Kidney tubule cell (primary cell): ENCODE measurements around the gene PCNX1.
"Not testable (repeated sequence)": the region's sequence is repeated elsewhere in the genome, so short reads cannot be mapped to it uniquely, and the experiment has no call there.

Experiments
- DNase-seq: peaks from one replicate; pipeline ENCODE4 v3.0.0-alpha.2; 2018; ENCODE audit warnings: low spot score

The PCNX1 gene

DNA sequence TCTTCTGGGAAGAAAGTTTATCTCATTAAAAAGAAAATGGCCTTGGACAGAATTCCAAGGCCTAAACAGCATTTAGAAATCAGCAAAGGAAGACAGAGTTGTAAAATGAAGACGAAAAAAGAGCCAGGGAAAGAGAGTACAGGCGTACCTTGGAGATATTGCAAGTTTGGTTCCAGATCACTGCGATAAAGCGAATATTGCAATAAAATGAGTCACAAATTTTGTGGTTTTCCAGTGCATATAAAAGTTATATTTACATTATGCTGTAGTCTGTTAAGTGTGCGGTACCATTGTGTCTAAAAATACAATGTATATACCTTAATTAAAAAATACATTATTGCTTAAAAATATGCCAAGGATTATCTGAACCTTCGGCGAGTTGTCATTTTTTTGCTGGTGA is 9.0 kb downstream of the PCNX1 start:
- no peak for DNase-seq

DNA sequence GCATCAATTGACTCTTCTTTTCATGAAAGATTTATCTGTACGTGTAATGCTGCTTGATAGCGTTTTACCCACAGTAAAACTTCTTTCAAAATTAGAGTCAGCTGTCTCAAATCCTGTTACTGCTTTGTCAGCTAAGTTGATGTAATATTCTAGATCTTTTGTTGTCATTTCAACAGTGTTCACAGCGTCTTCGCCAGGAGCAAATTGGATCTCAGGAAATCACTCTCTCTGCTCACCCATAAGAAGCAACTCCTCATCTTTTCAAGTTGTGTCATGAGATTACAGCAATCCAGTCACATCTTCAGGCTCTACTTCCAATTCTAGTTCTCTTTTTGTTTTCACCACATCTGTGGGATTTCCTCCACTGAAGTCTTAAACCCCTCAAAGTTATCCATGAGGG is 9.5 kb downstream of the PCNX1 start:
- DNase-seq, result no peak

DNA sequence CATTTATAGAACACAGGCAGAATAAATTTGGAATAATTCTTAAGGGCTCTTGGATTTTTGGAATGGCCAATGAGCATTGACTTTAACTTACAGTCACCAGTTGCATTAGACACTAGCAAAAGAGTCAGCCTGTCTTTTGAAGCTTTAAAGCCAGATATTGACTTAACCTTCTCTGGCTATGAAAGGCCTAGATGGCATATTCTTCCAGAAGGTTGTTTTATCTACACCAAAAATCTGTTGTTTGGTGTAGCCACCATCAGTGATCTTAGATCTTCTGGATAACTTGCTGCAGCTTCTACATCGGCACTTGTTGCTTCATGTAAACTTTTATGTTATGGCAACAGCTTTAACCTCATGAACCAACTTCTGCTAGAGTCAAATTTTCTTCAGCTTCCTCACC is 10.4 kb downstream of the PCNX1 start:
- DNase-seq, result no peak

DNA sequence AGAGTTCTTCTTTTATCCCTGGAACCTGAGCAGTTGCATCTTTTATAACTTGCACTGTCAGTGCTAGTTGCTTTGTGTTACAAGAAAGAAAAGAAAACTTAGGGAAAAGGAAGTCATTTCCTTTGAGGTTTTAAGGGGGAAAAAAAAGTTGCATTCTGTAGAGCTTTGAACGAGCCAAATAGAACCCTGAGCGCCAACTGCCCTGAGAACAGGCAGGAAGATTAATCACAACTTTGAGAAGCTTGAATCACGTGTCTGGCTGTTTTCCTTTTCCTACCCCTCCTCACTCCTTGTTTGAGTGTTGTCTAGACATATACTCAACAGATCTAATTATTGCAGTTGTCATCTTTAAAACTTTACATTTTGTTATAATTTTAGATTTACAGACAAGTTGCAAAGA is 12.5 kb downstream of the PCNX1 start:
- DNase-seq, result peak; percentile 38

DNA sequence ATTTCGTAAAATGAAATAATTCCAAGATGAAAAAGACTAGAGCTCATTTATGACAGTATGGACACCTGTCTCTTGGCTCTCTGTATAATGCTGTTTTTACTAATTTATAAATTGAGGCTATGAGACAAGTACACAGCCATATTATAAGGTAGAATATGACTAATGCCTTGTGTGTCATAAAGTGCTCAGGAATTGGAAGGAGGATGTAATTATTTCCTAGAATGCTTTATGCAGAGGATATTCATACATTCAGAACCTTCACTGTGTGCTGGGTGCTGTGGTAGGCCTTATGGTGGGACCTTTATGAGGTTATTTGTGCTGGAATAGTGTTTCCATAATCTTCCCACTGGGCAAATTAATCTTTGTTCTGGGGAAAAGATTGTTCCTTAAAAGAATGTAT is 13.3 kb downstream of the PCNX1 start:
- peak; percentile 37 for DNase-seq

DNA sequence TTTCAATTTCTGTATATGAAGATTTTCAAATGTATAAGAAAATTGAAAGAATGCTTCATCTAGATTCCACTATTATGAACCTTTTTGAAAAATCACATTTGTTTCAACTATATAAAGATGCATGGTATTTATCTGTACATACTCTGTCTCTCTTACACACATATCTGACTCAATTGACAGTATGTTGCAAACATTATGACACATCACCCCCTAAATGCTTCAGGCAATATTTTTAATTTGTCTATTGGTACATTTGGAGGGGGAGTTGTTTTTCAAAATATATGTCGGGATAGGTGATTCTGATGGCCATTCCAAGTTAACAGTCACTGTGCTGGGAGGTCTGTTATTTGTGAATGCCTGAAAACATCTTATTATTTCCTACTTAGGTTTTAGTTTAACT is 14.4 kb downstream of the PCNX1 start:
- DNase-seq, result no peak

DNA sequence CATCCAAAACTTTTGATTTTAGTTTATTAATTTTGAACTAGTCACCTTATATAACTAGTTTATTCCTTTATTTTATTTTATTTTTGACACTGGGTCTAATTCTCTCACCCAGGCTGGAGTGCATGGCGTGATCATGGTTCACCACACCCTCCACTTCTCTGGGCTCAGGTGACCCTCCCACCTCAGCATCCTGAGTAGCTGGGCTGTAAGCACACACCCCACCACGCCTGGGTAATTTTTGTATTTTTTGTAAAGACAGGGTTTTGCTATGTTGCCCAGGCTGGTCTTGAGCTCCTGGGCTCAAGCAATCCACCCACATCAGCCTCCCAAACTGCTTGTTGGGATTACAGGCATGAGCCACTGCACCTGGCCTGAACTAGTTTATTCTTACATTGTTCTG is 17.3 kb downstream of the PCNX1 start:
- no peak for DNase-seq

DNA sequence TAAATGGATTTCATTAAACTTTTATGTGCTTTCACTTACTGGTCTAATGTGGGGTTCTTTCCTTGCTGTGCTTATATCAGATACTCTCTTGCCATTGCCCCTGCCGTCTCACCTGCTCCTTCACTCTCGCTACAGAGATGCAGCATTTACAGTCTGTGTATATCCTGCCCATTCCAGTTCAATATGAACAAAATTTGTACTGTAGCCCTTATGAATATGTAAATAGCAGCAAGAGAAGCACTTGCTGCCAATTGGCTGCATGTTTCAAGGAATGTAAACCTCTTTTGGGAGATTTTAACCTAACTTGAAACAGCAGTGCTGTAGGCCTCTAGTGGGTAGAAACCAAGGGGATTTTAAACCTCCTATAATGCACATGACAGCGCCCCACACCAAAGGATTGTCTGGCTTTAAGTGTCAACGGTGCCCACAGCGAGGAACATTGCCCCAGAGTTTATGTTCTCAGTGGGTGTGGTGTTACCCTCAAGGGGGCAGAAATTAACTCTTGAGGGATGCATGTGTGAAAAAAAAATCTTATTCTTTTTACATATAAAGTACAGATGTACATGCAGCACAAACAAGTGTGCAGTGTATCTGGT is 19.1 kb downstream of the PCNX1 start:
- no peak for DNase-seq

DNA sequence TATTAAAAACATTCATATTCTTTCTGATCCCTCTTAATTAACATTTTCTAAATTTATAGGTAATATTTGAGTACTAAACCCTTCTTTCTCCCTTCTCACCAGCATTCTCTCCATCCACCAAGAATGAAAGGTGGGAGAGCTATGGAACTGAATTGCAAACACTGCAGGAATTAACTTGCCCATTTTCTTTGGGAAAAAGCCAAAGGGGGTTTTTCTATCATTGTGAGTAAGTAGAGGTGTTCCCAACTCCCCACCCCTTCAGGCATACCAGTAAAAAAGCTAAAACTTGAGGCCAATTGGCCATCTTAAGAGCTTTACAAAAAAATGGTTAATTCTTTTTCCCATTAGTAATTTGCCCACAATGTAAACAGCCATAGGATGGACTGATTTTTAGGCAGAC is 23.7 kb downstream of the PCNX1 start:
- DNase-seq, result no peak

DNA sequence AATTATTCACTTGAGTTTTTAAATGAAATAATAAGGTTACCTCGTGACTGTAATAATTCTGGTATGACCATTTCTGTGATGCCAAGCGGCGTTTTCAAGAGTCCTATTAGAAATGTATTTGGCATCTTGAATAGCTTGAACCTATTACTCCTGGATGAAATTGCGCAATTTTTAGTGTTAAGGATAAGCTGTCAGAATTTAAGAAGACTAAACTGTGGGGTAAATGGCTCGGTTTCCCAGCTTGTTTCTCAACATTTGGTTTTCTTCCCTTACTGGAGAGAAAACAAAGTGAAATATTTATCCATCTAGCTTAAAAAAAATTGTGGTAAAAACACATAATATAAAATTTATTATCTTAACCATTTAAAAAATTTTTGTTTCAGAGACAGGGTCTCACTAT is 26.8 kb downstream of the PCNX1 start:
- DNase-seq, result no peak

DNA sequence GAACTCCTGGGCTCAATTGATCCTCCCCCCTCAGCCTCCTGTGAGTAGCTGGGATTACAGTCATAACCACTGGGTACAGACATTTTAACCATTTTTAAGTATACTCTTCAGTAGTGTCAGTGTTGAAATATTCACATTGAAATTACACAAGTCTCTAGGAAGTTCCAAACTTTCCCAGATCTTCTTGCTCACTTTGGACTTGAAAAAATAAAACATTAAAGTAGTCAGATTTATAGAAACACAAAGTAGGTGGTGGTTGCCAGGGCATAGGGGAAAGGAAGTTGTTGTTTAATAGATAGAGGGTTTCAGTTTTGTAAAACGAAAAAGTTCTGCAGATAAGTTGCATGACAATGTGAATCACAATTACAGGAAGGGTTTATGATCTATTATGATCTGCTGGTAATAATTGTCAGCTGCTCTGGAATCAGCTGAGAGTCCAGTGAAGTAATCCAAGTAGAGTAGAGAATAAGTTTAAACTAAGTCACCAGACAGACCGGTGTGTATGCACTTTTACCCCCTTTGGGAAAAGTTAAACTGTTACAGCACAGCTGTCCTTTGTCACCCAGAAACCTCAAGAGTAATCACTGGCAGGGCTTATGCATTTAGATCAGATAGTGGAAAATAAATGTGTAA is 27.4 kb downstream of the PCNX1 start:
- DNase-seq, result peak; percentile 52

DNA sequence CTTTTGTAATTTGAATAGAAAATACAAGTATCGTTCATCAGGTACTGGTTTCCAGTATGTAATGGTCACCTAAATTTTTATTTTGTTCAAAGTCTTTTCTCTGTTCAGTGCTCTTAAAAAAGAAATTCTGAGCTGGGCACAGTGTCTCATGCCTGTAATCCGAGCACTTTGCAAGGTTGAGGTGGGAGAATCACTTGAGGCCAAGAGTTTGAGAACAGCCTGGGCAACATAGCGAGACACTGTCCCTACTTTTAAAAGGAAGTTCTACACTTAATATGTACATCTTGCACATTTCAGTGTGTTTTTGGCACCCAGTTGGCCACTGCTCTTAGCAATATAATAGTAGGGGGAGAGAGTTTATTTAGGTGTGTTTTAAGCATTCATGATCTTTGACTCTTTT is 27.9 kb downstream of the PCNX1 start:
- DNase-seq, result no peak

DNA sequence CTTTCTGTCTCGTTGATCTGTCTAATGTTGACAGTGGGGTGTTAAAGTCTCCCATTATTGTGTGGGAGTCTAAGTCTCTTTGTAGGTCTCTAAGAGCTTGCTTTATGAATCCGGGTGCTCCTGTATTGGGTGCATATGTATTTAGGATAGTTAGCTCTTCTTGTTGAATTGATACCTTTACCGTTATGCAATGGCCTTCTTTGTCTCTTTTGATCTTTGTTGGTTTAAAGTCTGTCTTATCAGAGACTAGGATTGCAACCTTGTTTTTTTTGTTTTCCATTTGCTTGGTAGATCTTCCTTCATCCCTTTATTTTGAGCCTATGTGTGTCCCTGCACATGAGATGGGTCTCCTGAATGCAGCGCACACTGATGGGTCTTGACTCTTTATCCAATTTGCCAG is 32.4 kb downstream of the PCNX1 start:
- not testable (repeated sequence) for DNase-seq

DNA sequence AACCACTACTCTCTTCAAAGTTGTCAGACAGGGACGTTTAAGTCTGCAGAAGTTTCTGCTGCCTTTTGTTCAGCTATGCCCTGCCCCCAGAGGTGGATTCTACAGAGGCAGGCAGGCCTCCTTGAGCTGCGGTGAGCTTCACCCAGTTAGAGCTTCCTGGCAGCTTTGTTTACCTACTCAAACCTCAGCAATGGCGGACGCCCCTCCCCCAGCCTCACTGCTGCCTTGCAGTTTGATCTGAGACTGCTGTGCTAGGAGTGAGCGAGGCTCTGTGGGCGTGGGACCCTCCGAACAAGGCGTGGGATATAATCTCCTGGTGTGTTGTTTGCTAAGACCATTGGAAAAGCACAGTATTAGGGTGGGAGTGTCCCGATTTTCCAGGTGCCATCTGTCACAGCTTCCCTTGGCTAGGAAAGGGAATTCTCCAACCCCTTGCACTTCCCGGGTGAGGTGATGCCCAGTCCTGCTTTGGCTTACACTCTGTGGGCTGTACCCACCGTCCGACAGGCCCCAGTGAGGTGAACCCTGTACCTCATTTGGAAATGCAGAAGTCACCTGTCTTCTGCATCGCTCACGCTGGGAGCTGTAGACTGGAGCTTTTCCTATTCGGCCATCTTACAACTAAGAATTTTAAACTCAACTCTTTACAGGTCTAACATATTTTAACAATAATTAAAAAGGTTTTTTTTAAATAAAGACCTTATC is 34.5 kb downstream of the PCNX1 start:
- not testable (repeated sequence) for DNase-seq

DNA sequence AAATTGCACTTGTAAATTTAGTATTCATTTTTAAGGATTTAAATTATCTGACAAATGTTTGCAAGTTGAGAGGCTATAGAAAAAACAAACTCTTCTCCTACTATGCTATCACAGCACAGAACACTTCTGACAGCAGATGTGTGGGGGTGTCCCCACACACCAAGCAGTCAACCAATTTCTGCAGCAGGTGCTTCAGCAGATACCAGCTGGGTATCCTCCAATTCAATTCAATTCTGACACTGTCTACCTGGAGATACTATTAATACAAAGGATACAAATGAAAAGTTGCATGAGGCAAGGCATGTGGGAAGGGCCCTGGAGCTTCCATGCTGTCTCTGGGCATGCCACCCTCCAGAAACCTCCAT is 35.1 kb downstream of the PCNX1 start:
- no peak for DNase-seq

DNA sequence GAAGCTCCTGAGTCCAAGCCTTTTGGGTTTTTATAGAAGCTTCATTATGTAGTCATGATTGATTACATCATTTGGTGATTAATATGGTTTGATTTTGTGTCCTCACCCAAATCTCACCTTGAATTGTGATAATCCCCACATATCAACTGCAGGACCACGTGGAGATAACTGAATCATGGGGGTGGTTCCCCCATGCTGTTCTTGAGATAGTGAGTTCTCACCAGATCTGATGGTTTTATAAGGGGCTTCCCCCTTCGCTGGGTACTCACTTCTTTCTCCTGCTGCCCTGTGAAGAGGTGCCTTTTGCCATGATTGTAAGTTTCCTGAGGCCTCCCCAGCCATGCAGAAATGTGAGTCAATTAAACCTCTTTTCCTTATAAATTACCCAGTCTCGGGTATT is 35.5 kb downstream of the PCNX1 start:
- not testable (repeated sequence) for DNase-seq

DNA sequence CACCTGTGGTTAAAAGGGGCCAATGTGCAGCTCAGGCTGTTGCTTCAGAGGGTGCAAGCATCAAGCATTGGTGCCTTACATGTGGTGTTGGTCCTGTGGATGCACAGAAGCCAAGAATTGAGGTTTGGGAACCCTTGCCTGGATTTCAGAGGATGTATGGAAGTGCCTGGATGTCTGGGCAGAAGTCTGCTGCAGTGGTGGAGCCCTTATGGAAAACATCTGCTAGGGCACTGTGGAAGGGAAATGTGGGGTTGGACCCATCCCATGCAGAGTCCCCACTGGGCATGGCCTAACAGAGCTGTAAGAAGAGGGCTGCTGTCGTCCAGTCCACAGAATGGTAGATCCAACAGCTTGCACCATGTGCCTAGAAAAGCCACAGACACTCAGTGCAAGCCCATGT is 36.6 kb downstream of the PCNX1 start:
- DNase-seq, result no peak

DNA sequence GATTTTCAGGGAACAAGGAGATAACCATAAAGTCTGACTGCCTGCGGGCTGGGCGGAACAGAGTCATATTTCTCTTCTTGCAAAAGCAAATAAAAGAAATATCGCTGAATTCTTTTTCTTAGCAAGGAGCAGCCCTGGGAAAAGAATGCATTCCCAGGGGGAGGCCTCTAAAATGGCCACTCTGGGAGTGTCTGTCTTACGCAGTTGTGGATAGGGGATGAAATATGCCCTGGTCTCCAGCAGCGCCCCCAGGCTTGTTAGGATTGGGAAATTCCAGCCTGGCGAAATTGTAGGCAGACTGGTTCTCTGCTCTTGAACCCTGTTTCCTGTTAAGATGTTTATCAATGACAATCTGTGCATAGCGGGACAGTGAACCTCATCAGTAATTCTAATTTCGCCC is 40.5 kb downstream of the PCNX1 start:
- DNase-seq, result no peak

DNA sequence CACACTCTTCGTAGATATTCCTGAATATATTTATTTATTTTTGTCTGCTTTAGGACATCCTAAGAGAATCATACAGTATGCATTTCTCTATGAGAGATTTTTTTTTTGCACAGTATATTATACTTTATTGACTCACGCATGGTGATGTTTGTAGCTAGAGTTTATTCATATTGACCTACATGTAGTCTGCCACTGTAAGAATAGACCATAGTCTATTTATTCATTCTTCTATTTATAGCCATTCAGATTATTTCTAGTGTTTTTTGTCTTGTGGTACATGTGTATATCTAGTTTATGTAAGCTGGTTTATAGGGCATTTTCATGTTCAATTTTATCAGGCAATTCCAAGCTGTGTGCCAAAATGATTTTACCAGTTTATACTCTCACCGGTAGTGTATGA is 45.2 kb downstream of the PCNX1 start:
- DNase-seq, result no peak

DNA sequence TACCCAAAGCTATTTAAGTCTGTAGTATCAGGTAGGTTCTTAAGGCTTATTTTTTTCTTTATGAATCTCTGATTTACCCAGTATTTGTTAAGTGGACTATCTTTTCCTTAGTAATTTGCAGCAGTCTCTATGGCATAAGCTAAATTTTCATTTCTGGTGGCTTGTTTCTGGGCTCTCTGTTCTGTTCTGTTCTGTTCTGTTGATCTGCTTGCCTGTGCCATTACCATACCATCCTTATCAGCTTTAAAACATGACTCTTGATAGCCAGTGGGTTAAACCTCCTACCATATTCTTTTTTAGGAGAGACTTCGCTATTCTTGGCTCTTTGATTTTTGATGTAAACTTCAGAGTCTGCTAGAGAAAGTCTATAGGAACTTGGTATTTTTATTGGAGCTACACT is 46.8 kb downstream of the PCNX1 start:
- DNase-seq, result no peak

DNA sequence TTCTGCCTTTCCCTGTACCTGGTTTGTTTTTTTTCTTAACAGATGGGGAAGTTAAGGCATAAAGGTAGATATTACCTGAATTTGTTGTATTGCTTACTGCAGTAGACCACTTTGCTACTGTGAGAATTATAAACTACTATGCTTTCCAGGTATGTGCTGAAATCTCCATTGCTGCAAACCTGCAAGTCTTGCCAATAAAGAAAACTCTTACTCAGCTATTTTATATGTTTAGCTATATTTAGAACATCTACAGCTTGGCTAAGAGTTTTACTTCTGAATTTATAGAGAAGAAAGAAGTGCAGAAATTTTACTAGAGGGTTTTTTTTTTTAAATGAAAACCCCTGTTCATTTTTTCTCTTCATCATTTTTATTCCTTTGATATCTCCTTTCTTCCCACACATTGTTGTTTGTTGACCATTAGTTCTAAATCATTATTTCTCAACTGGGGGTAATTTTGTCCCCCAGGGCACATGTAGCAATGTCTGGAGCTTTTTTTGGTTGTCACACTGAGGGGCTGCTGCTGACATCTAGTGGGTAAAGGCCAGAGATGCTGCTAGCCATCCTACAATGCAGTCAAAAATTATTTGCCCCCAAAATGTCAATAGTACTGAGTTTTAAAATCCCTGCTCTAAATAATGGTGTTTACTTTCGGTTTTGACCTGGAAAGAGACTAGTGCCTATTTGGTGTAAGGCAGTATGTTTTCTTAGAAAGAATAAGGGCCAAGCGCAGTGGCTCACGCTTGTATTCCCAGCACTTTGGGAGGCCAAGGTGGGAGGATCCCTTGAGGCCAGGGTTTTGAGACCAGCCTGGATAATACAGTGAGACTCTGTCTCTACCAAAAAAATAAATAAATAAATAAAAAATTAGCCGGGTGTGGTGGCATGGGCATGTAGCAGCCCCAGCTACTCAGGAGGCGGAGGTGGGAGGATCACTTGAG is 48.6 kb downstream of the PCNX1 start:
- peak; percentile 23 for DNase-seq

DNA sequence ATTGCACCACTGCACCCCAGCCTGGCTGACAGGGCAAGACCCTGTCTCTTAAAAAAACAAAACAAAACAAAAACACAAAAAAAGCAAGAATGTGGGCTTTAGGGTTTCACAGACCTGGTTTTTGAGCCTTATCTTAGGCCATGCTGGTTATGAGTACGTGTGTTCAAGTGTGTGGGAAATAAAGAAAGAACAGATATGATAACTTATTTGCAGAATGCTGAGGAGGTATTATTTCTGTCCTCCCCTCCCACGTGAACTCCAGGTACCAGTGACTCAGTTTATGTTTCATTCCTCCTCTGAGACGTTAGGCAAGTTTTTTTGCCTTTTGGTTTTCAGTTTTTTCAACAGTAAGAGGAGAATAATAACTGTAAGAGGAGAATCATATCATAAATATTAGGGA is 49.3 kb downstream of the PCNX1 start:
- no peak for DNase-seq

DNA sequence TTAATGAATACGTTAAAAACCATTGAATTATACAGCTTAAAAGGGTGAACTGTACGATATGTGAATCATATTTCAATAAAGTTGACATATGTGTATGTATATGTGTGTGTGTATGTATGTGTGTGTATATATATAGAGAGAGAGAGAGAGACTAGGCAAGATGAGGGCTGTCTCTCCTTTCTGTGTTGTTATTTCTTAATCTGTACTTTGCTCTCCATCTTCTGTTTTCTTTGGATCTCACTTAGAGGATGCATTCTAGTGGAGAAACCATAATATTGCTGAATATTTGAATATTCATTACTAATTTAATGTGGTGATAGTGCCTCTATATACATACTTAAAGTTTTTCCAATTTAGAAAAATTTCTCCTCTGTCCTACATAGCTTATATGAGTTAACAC is 50.5 kb downstream of the PCNX1 start:
- no peak for DNase-seq
